Stimulated activated CD8-positive, alpha-beta memory T cell treated with anti-CD3 and anti-CD28 coated beads, Interleukin-15, amount 100 ng/mL, for 1 hour (primary cell): ENCODE data around the gene RNF222.
"Not testable (repeated sequence)": the region's sequence is repeated elsewhere in the genome, so short reads cannot be mapped to it uniquely, and the experiment has no call there.

Source experiments
- DNase-seq: peaks from one replicate; pipeline ENCODE4 v3.0.0-alpha.2; 2020; ENCODE audit warnings: low read depth

RNF222 gene

GRCh38 chr17:8410883-8411238, 13.2 kb upstream of the RNF222 start:
- DNase-seq = no peak

- DNase-seq = peak; percentile 76
These were observed 12.6 kb upstream of the RNF222 start for GRCh38 chr17:8409966-8410882.

GRCh38 chr17:8408371-8408770, 10.7 kb upstream of the RNF222 start:
- no peak for DNase-seq

GRCh38 chr17:8406174-8406573, 8.5 kb upstream of the RNF222 start:
- no peak for DNase-seq

- no peak for DNase-seq
These were observed 7.9 kb upstream of the RNF222 start for GRCh38 chr17:8405499-8406016.

- no peak for DNase-seq
These were observed 5.4 kb upstream of the RNF222 start for GRCh38 chr17:8402921-8403536.

- no peak for DNase-seq
These were observed 3.5 kb upstream of the RNF222 start for GRCh38 chr17:8401107-8401506.

- DNase-seq = no peak
These were observed 1.4 kb upstream of the RNF222 start for GRCh38 chr17:8398980-8399379.

GRCh38 chr17:8394497-8394896, 3.1 kb downstream of the RNF222 start:
- not testable (repeated sequence) for DNase-seq

GRCh38 chr17:8393470-8394231, 4.0 kb downstream of the RNF222 start:
- peak; percentile 17 for DNase-seq

- DNase-seq = no peak
These were observed 4.8 kb downstream of the RNF222 start for GRCh38 chr17:8392674-8393469.

- no peak for DNase-seq
These were observed 5.4 kb downstream of the RNF222 start for GRCh38 chr17:8392274-8392673.

GRCh38 chr17:8391711-8392110, 5.9 kb downstream of the RNF222 start:
- no peak for DNase-seq

GRCh38 chr17:8387914-8388651, 9.5 kb downstream of the RNF222 start:
- no peak for DNase-seq

- no peak for DNase-seq
These were observed 10.8 kb downstream of the RNF222 start for GRCh38 chr17:8386841-8387240.

- DNase-seq = no peak
These were observed 12.7 kb downstream of the RNF222 start for GRCh38 chr17:8384801-8385378.

- peak; percentile 91 for DNase-seq
These were observed 14.3 kb downstream of the RNF222 start, which contains the start of gene RPL26 for GRCh38 chr17:8383143-8383822. TSS of gene RPL26 (minus strand) at chr17:8383193. CDS start at chr17:8382310, 883 bp downstream.

GRCh38 chr17:8382880-8383142, 14.8 kb downstream of the RNF222 start:
- DNase-seq = no peak

- no peak for DNase-seq
These were observed 15.4 kb downstream of the RNF222 start for GRCh38 chr17:8382052-8382879.
